Islet precursor cell (in vitro differentiated cells): ENCODE measurements around the gene EXOC6.
"Not testable (repeated sequence)": the region's sequence is repeated elsewhere in the genome, so short reads cannot be mapped to it uniquely, and the experiment has no call there.

Experiments
- DNase-seq: peaks from one replicate; pipeline ENCODE4 v3.0.0-alpha.2; 2018

Gene EXOC6

DNA sequence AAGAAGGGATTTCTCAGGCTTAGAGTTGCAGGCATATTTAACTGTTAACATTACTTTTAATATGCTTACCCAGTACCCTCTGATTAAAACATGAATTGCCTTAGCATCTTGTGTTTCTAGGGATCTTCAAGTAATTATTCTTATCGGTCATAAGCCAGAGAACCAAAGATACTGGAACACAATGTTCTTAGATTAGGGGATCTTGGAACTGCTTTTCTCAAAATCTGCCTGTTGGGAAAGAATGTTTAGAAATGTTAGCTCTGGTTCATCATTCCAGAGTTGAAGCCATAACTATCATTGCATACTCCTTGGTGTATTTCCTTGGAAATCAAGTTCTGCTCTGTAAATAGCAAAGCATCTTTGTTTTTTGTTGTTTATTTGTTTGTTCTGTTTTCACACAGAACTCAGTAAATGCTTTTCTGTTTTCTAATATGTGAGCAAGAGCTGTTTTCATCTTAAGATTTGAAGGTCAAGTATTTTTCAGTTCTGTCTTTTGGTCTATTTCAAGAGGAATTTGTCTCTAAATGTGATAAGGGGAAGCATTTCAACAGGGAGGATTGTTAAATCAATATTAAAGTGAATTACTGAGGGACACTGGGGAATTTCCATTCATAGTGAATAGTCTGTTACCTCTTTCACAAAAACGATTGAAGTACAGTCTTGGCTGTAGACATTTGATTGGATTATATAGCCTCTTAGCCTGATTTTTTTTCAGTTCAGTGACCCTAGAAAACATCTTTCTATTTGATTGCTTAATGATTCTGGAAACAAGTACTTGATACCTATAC, 109.1 kb downstream of the EXOC6 start:
- DNase-seq = no peak

DNA sequence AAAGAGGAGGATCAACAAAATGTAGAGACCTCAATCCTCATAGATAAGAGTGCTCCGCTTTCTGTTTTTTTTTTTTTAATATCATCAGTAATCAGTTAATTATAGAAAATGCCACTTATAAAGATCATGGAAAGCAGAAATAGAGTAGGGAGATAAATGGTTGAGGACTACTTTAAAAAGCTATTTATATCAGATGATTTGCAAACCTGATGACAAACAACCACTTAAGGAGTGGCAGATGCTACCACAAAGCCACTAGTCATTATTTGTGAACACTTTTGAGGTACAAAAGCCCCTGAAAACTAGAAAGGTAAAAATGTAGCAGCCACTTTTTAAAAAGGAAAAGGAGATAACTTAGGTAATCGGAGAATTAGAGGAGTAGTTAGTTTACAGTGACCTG, 113.3 kb downstream of the EXOC6 start:
- no peak for DNase-seq

DNA sequence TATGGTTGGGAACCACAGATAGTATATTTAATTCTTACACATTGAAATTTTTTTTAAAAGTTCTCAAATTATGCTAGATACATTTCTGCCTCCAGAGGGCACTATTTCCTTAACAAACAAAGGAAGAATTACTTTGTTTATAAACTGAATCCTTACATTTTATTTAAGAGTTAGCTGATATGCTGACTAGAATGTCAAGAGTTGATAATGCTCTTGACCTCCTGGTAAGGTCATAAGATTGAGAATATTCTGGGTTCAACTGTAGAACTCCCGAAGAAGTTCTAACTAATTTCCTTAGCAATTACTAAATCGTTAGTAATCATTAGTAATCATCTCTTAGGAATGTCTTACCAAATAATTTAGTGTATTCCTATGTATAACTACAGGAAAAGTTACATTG, 117.0 kb downstream of the EXOC6 start:
- no peak for DNase-seq

DNA sequence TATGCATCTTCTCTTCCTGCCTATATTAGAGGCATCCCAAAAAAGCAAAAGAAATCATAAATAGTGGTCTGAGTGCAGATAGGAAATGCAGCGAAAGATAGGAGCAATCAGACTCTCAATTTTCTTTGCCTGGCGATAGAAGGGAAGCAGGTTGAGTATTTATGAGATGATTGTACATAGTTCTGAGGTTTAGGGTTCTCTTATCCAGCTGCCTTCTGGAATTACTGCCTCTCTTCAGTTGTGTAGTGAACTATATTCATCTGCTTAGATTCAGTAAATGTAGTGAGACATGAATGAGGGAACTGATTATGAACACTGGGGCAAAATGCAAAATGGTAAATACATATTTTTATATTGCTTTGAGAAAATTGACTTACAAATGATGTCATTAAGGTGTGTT, 119.3 kb downstream of the EXOC6 start:
- no peak for DNase-seq

DNA sequence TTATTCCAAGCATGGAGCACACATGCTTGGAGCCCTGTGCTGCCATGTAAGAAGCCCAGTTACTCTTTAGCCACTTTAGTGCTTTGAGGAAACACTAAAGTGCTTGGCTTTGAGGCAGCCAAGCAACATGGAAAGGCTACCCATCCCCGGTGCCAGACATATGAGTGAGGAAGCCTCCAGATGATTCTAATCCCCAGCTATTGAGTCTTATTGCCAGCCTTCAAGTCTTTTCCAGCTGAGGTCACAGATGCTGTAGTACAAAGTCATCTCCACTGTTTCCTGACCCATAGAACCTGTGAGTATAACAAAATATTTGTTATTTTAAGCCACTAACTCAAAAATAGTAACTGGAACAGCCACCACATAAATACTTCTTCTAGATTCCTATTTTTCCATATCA, 120.8 kb downstream of the EXOC6 start:
- DNase-seq = no peak

DNA sequence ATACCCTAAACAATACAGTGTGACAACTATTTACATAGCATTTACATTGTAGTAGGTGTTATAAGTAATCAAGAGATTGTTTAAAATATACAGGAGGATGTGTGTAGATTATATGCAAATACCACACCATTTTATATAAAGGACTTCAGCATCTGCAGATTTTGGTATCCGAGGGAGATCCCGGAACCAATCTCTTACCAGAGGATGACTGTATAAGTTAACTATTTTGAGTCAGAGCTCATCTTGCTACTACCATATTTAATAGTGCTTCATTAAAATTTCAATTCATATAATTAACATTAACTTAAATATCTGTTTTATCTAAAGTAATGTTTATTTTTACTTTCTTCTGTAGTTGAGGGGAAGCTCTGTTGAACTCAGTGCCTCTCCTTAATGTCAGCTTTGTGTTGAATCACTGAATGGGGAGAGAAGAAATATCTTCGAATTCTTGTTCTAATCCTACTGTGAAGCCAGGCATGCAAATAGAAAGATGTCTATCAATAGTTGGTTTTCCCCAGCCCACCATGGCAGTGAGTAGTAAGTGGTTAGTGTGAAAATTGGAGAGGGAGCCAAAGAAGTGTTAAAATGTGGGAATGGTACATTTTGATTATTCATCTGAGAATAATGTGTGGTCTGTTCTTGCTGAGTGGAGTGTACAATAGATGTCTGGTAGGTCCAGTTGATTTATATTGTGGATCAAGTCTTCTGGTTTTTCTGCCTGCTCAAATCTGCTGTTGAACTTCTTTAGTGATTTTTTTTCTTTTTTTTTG, 122.2 kb downstream of the EXOC6 start:
- no peak for DNase-seq

GRCh38 chr10:92972066-92972870, 123.9 kb downstream of the EXOC6 start:
- DNase-seq = peak; percentile 51

- DNase-seq = no peak
Observed at GRCh38 chr10:92972886-92973285, 124.6 kb downstream of the EXOC6 start.

- DNase-seq = not testable (repeated sequence)
Observed at GRCh38 chr10:92976278-92976677, 128.0 kb downstream of the EXOC6 start.

DNA sequence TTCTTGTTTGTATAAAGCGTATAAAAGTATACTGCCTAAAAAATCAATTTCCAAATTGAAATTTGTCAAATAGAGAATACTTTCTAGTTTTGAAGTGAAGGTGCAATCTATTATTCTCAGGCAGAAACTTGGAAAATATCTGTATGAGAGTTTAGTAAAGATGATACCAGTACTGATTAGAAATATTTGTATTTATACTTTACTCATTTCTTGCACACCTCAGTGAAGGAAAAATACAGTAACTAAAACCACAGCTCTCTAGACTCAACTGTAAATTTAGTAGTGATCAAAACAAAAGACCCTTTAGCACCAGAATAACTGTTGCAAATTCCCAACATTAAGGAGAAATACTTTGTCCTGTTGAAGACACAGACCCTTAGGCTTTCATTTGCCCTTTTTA, 140.9 kb downstream of the EXOC6 start:
- DNase-seq = no peak

DNA sequence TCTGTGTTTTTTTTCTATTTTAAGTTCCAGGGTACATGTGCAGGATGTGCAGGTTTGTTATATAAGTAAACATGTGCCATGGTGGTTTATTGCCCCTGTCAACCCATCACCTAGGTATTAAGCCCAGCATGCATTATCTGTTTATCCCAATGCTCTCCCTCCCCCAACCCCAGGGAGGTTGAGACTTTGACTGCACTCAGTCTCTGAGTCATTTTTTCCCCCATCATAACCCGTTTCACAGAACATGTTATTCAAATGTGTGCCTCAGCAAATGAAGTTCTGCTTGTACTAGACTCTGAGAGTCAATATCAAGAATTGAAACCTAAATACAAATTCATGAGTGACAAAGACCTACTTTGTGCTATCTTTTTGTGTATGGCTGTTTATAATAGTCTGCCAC, 142.3 kb downstream of the EXOC6 start:
- DNase-seq = no peak

- no peak for DNase-seq
Observed at GRCh38 chr10:92991513-92991912, 143.2 kb downstream of the EXOC6 start.

DNA sequence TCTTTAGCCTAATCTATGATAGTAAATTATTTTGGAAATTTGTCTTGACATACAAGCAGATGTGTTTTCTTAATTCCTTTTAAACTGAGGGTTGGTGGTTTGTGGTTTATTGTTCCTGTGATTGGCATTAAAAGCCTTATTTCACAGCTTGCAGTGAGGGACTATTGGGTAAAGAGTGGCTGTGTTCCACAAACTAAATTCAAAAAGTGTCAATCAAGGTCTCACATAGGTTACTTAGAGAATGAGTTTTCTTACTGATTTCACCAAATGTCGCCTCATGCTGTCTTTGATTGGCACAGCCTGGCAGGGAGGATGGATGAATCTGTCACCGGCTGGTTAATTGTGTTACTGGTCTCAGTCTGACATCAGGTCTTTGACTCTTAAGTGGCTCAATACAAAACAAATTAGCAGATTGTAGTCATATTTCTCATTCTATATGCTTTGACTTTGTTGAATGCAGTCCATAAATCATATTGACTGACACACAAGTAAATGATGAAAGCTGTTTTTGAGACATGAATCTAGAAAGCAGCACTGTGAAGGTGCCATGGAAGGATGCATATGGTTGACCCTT, 145.5 kb downstream of the EXOC6 start:
- no peak for DNase-seq

DNA sequence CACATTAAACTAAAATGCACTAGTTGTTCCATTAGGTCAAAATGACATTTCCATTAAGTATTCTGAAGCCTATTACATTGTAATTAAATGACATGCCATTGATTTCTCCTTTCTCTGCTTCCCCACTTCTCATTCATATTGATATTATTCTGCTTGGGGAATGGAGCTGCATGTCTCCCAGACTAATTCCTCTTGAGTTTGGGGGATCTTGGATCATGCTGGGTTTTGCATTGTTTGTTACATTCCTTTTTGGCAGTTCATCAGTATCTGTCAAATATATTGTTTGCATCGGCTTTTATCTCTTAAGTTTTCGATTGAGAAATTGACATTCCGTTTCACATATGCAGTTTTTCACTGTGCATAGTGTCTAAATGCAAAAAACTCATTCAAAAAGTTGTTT, 147.2 kb downstream of the EXOC6 start:
- no peak for DNase-seq

DNA sequence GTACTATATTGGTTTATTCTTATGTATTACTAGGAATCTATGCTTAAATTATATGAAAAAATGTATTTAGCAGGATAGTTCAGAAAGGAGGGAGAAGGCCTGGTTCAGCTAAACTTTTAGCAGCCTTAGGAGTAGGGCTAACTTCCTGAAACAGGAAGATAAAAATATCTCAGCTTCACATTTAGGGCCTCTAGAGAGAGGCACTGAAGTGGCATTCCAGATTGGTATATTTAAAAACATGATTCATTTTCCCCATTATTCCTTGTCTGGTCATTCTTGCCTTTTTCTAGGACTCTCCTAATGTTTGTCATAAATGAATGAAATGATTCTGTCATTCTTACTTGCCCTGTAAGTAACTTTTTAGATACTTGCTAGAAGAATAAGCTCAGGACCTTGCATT, 149.3 kb downstream of the EXOC6 start:
- no peak for DNase-seq

- no peak for DNase-seq
Observed at GRCh38 chr10:92999191-92999590, 150.9 kb downstream of the EXOC6 start.

DNA sequence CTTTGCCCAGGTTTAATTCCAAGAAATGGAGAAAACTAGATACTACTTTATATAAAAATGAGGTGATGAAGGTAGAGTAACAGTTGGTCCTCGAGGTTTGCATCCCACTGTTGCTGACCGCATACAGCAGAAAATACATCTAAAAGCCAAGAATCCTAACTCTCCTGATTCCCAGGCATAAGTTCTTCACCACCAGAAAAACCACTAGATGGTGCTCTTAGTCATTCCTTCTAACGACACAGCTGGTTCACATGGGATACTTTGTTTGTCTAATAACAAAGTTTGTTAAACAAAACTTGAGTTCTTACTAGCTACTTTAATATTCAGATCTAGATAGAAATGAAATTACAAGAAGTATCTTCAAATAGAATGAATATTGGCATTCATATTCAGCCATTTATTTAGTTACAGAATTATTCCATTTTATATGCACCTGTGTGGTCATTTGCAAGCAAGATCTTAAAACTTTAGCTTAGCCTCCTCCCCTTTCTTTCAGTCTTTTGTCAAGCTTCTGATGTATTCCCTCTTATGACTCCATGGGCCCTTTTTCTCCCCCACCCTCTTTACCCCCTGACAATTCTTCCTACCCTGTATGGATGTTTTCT, 158.2 kb downstream of the EXOC6 start:
- DNase-seq = no peak

- DNase-seq = no peak
Observed at GRCh38 chr10:93015722-93016121, 167.4 kb downstream of the EXOC6 start.

DNA sequence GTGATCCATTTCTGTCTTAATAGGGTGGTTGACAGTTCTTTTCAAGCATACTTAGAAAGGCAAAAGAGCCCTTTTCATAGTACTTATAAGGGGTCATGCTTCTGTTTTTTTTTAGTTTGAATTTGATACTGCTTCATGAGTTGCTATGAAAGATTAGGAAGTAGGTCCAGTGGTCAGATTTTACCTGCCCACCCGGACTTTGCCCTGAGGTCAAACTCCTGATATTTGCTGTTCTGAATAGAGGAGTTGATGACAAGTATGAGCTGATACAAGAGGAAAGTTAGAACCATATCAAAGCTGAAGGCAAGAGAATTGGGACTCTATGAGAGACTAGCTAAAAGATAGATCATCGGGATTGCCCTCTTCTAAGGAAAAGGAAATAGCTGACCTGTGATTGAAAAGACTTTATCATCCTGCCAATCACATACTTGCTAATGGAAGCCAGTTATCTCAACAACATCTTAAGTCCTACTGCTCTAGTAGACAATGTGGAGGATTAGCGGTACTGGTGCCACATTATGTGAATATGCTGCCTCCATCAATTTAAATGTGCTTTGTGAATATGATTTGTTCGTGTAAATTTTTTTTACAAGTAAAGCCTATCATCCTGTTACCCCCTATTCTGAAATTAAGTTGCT, 174.8 kb downstream of the EXOC6 start:
- DNase-seq = no peak

- DNase-seq = no peak
Observed at GRCh38 chr10:93026072-93026471, 177.8 kb downstream of the EXOC6 start.

DNA sequence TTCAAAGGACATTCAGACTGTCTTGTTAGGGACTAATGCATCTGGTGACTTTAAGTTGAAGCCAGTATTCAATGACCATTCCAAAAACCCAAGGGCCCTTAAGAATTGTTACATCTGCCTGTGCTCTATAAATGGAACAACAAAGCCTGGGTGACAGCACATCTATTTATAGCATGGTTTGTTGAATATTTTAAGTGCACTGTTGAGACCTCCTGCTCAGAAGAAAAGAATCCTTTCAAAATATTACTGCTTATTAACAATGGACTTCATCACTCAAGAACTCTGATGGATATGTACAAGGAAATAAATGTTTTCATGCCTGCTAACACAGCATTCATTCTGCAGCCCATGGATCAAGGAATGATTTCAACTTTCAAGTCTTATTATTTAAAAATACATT, 179.2 kb downstream of the EXOC6 start:
- DNase-seq = no peak

DNA sequence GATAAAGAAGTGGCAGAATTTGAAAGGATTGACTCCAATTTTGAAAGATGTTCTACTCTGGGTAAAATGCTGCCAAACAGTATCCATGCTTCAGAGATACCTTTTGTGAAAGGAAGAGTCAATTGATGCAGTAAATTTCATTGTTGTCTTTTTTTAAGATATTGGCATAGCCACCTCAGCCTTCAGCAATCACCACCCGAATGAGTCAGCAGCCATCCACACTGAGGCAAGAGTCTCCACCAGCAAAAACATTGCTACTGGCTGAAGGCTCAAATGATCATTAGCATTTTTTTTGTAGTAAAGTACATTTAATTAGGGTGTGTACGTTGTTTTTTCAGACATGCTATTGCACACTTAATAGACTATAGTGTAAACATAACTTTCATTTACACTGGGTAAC, 180.6 kb downstream of the EXOC6 start:
- DNase-seq = peak; percentile 58
